Activated CD4-positive, alpha-beta T cell treated with anti-CD3 and anti-CD28 coated beads, Interleukin-2, amount 50 U/mL, for 24 hours (primary cell): ENCODE results near the gene TRIOBP.
A peak's percentile ranks its signal among the peaks of the same experiment; 100 is the strongest.
"Not testable (repeated sequence)": the region's sequence is repeated elsewhere in the genome, so short reads cannot be mapped to it uniquely, and the experiment has no call there.

Source experiments
- DNase-seq, 2 donors: peaks; one replicate each; pipeline ENCODE4 v3.0.0-alpha.2; 2020; ENCODE audit warnings: low read depth in 1 of 2, low spot score in 1 of 2

TRIOBP gene

GRCh38 chr22:37686002-37686982, 10.6 kb upstream of the TRIOBP start, which contains the start of gene NOL12:
TSS of gene NOL12 (plus strand) at chr22:37686343. CDS start at chr22:37686393, 50 bp downstream.
- DNase-seq = peak; percentile 66 to 67

- DNase-seq = no peak
Measured at GRCh38 chr22:37690407-37690806, 6.4 kb upstream of the TRIOBP start.

- no peak for DNase-seq
Measured at GRCh38 chr22:37690901-37691504, 5.8 kb upstream of the TRIOBP start.

GRCh38 chr22:37692627-37693285, 4.1 kb upstream of the TRIOBP start:
- DNase-seq = no peak

- not testable (repeated sequence) for DNase-seq
Measured at GRCh38 chr22:37694131-37694530, 2.7 kb upstream of the TRIOBP start.

GRCh38 chr22:37696260-37696656, 590 bp upstream of the TRIOBP start:
- not testable (repeated sequence) for DNase-seq

- no peak for DNase-seq
Measured at GRCh38 chr22:37697538-37697835, 639 bp downstream of the TRIOBP start.

- DNase-seq = no peak
Measured at GRCh38 chr22:37701141-37701786, 4.4 kb downstream of the TRIOBP start.

GRCh38 chr22:37703906-37704305, 7.1 kb downstream of the TRIOBP start:
- DNase-seq = no peak

GRCh38 chr22:37704645-37705044, 7.8 kb downstream of the TRIOBP start:
- no peak for DNase-seq

- DNase-seq = no peak
Measured at GRCh38 chr22:37705205-37705604, 8.4 kb downstream of the TRIOBP start.

- DNase-seq = no peak
Measured at GRCh38 chr22:37708580-37709444, 12.0 kb downstream of the TRIOBP start.

- no peak for DNase-seq
Measured at GRCh38 chr22:37709445-37709765, 12.6 kb downstream of the TRIOBP start.

GRCh38 chr22:37710675-37711074, 13.8 kb downstream of the TRIOBP start:
- DNase-seq = no peak

- no peak for DNase-seq
Measured at GRCh38 chr22:37711490-37711889, 14.6 kb downstream of the TRIOBP start.

GRCh38 chr22:37713761-37714160, 16.9 kb downstream of the TRIOBP start:
- no peak for DNase-seq

- no peak for DNase-seq
Measured at GRCh38 chr22:37714634-37715033, 17.8 kb downstream of the TRIOBP start.

- DNase-seq = no peak
Measured at GRCh38 chr22:37715760-37716159, 18.9 kb downstream of the TRIOBP start.

GRCh38 chr22:37716708-37717107, 19.9 kb downstream of the TRIOBP start:
- no peak for DNase-seq

GRCh38 chr22:37717235-37717634, 20.4 kb downstream of the TRIOBP start:
- not testable (repeated sequence) for DNase-seq
